Measurements from ENCODE around the gene CDK11A.
"Not testable (repeated sequence)": the region's sequence is repeated elsewhere in the genome, so short reads cannot be mapped to it uniquely, and the experiment has no call there.

DNA sequence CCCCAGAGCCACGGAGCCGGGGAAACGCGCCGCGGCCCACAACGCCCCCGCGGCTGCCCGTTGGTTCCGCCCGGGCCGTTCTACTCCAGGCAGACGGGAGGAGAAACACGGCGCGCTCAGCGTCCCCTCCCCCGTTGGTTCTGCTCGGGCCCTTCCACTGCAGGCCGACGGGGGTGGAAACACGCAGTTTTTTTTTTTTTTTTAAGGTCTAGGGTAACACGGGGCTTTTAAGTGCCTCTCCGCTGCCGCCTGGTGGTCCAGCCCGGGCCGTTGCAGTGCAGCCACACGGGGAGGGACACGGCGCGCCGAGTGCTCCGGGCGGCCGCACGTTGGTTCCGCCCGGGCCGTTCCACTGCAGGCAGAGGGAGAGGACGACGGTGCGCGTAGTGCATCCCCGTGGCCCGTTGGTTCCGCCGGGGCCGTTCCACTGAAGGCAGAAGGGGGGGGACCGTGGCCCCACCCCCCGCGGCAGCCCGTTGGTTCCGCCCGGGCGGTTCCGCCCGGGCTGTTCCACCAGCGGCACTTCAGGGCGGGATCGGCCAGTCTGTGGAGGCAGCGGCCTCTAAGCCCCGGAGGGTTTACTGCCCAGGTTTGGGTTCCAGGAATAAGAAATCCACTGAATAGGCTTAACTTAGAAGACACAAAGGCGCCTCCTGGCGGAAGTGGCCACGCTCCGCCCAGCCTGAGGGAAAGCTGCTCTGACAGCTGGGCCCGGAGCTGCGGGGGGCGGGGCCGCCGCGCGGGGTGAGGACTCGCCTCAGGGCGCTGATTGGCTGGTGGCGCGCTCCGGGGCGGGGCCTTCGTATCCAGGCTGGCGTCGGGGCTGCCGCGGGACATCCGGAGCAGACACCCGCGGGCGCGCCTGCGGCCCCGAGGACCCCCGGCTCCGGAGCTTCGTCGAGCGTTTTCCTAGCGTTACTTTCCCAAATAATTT, 31.2 kb downstream of the CDK11A start, which contains the start of gene SLC35E2B:
- TF ChIP-seq EZH2phosphoT487 (IDR thresholded peaks at IDR 0.05; ENCODE audit: insufficient read depth, low read depth); EZH2 (IDR thresholded peaks at IDR 0.05; ENCODE audit: insufficient read depth, poor library complexity, severe bottlenecking): not testable (repeated sequence)
